ENCODE measurements around the gene MED27. TPM values are rescaled to one million over a fixed set of nuclear protein-coding genes. Genes with fewer than 3 reads are reported as not detected.

MED27 gene
- total and polyA plus RNA-seq, 2 experiments from 2014 or later = 17.2 to 32.1 TPM

DNA sequence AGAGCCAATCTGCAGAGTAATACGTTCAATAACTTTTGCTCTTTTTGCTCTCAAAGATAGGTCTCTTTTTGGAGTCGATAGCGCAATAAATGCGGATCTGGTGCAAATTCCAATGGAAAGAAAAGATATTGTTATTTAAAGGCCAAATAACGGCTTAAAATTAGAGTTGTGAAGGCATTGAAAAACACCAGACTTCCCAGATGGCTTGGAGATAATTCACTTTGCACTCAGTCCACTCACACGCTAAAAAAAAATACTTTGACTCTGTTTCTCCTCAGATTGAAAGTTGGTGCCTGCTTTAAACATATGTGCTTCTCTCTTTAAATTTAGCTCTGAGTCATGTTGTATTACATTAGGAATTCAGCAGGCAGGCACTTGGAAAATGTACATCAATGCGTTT is 19.5 kb upstream of the MED27 start:
- Histone ChIP-seq H3K79me2 (no peaks in the 10 kb centered on the region), H2AFZ (no peak overlapping the region), H3K4me3 (no peak overlapping the region), H3K36me3 (replicated peaks; ENCODE audit: insufficient read depth, low read depth) (no peaks in the 10 kb centered on the region), H3K4me1 (ENCODE audit: insufficient read depth) (no peaks in the 10 kb centered on the region), H3K27me3 (peaks cover 13% of the 10 kb centered on the region), H3K9me3 (ENCODE audit: low read depth) (no peaks in the 10 kb centered on the region), H4K20me1 (ENCODE audit: insufficient read depth, poor library complexity, severe bottlenecking) (no peaks in the 10 kb centered on the region), H3K4me2 (no peak overlapping the region), H3K27ac (no peak overlapping the region), H3K9me2 (replicated peaks; ENCODE audit: insufficient read depth) (no peaks in the 10 kb centered on the region)
- no peak for TF ChIP-seq EZH2 (IDR thresholded peaks at IDR 0.05; ENCODE audit: borderline replicate concordance)
- TF ChIP-seq EZH2phosphoT487 (IDR thresholded peaks at IDR 0.05; ENCODE audit: low read depth, severe bottlenecking, unreplicated experiment) = no peak
- TF ChIP-seq, protein P1, sequence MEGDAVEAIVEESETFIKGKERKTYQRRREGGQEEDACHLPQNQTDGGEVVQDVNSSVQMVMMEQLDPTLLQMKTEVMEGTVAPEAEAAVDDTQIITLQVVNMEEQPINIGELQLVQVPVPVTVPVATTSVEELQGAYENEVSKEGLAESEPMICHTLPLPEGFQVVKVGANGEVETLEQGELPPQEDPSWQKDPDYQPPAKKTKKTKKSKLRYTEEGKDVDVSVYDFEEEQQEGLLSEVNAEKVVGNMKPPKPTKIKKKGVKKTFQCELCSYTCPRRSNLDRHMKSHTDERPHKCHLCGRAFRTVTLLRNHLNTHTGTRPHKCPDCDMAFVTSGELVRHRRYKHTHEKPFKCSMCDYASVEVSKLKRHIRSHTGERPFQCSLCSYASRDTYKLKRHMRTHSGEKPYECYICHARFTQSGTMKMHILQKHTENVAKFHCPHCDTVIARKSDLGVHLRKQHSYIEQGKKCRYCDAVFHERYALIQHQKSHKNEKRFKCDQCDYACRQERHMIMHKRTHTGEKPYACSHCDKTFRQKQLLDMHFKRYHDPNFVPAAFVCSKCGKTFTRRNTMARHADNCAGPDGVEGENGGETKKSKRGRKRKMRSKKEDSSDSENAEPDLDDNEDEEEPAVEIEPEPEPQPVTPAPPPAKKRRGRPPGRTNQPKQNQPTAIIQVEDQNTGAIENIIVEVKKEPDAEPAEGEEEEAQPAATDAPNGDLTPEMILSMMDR (IDR thresholded peaks at IDR 0.05; ENCODE audit: poor library complexity) = no peak
- no peak for DNase-seq (ENCODE audit: low spot score)
- 81% methylated on average over 7 of the region's 7 CpGs for WGBS (ENCODE audit: low lambda C conversion rate, missing lambda C conversion rate)

DNA sequence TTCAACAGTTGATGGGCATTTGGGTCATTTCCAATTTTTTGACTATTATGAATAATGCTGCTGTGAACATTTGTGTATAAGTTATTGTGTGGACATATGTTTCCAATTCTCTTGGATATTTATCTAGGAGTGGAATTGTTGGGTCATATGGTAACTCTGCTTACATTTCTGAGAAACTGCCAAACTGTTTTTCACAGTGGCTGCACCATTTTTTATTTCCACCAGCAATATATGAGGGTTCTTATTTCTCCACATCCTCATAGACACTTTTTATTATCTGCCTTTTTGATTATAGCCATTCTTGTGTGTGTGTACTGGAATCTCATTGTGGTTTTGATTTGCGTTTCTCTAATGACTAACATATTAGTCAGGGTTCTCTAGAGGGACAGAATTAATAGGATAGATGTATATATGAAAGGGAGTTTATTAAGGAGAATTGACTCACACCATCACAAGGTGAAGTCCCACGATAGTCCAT is 14.7 kb upstream of the MED27 start:
- TF ChIP-seq EZH2 (IDR thresholded peaks at IDR 0.05; ENCODE audit: borderline replicate concordance) = no peak
- no peak for TF ChIP-seq EZH2phosphoT487 (IDR thresholded peaks at IDR 0.05; ENCODE audit: low read depth, severe bottlenecking, unreplicated experiment)
- TF ChIP-seq, protein P1 (IDR thresholded peaks at IDR 0.05; ENCODE audit: poor library complexity) = no peak
- H3K9me2 ChIP-seq (replicated peaks; ENCODE audit: insufficient read depth) = no peaks in the 10 kb centered on the region
- H3K27me3 ChIP-seq = peaks cover 13% of the 10 kb centered on the region
- no peaks in the 10 kb centered on the region for H3K4me1 ChIP-seq (ENCODE audit: insufficient read depth)
- DNase-seq (ENCODE audit: low spot score) = no peak
- no peak overlapping the region for H3K4me2 ChIP-seq
- H3K36me3 ChIP-seq (replicated peaks; ENCODE audit: insufficient read depth, low read depth) = no peaks in the 10 kb centered on the region
- H4K20me1 ChIP-seq (ENCODE audit: insufficient read depth, poor library complexity, severe bottlenecking) = no peaks in the 10 kb centered on the region
- H3K79me2 ChIP-seq = no peaks in the 10 kb centered on the region
- no peak overlapping the region for H3K4me3 ChIP-seq
- no peak overlapping the region for H2AFZ ChIP-seq
- H3K9me3 ChIP-seq (ENCODE audit: low read depth) = no peaks in the 10 kb centered on the region
- H3K27ac ChIP-seq = no peak overlapping the region
- 51% methylated on average over 2 of the region's 2 CpGs for WGBS (ENCODE audit: low lambda C conversion rate, missing lambda C conversion rate)

DNA sequence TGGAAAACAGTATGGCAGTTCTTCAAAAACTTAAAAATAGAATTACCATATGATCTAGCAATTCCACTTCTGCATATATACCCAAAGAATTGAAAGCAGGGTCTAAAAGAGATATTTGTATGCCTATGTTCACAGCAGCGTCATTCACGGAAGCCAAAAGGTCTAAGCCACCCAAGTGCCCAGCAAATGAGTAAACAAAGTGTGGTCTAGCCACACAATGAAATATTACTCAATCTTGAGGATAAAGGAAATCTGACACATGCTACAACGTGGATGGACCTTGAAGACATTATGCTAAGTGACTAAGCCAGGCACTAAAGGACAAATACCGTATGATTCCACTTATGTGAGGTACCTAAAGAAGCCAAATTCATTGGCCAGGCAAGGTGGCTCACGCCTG is 11.1 kb upstream of the MED27 start:
- Histone ChIP-seq H3K27ac (no peak overlapping the region), H3K9me3 (ENCODE audit: low read depth) (no peaks in the 10 kb centered on the region), H4K20me1 (ENCODE audit: insufficient read depth, poor library complexity, severe bottlenecking) (no peaks in the 10 kb centered on the region), H3K4me3 (no peak overlapping the region), H3K9me2 (replicated peaks; ENCODE audit: insufficient read depth) (no peaks in the 10 kb centered on the region), H3K27me3 (no peaks in the 10 kb centered on the region), H3K36me3 (replicated peaks; ENCODE audit: insufficient read depth, low read depth) (no peaks in the 10 kb centered on the region), H3K4me1 (ENCODE audit: insufficient read depth) (no peaks in the 10 kb centered on the region), H2AFZ (no peak overlapping the region), H3K79me2 (no peaks in the 10 kb centered on the region), H3K4me2 (no peak overlapping the region)
- no peak for DNase-seq (ENCODE audit: low spot score)
- no peak for TF ChIP-seq EZH2 (IDR thresholded peaks at IDR 0.05; ENCODE audit: borderline replicate concordance)
- no peak for TF ChIP-seq EZH2phosphoT487 (IDR thresholded peaks at IDR 0.05; ENCODE audit: low read depth, severe bottlenecking, unreplicated experiment)
- TF ChIP-seq, protein P1 (IDR thresholded peaks at IDR 0.05; ENCODE audit: poor library complexity) = no peak
- WGBS (ENCODE audit: low lambda C conversion rate, missing lambda C conversion rate) = 82% methylated on average over 5 of the region's 5 CpGs

Data from hepatocyte (in vitro differentiated cells).